Neural progenitor cell (in vitro differentiated cells): Measurements from ENCODE around the gene TNFRSF9.

Experiments
- EZH2phosphoT487 ChIP-seq: fragments of 200-600 bp; sonication (generic); IDR thresholded peaks from 2 replicates; pipeline ENCODE4 v1.6.1; 2017; ENCODE audit warnings: antibody characterized with exemption
- TF ChIP-seq, protein P1 (sequence below): fragments of 200-600 bp; sonication (generic); IDR thresholded peaks from 2 replicates; pipeline ENCODE4 v1.5.1; 2017; ENCODE audit warnings: antibody characterized with exemption, mild to moderate bottlenecking

DNA sequence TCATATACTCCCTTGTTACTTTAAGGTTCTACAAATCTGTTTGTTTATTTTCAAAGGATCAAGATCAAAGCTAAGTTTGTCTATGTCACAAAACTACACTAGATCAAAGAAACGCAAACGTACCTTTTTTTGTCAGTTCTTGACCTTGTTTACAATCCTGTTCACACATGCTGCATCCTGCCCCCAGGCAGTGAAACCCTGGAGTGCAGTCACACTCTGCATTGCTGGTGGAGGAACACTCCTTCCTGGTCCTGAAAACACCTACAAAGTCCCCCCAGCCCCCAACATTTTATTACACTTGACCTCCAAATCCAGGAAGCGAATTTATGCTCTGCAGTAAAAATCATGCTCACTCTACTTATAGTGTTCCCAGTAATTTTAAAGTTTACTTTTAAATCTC, 2.6 kb downstream of the TNFRSF9 start:
- no peak for TF ChIP-seq EZH2phosphoT487
- TF ChIP-seq, protein P1, sequence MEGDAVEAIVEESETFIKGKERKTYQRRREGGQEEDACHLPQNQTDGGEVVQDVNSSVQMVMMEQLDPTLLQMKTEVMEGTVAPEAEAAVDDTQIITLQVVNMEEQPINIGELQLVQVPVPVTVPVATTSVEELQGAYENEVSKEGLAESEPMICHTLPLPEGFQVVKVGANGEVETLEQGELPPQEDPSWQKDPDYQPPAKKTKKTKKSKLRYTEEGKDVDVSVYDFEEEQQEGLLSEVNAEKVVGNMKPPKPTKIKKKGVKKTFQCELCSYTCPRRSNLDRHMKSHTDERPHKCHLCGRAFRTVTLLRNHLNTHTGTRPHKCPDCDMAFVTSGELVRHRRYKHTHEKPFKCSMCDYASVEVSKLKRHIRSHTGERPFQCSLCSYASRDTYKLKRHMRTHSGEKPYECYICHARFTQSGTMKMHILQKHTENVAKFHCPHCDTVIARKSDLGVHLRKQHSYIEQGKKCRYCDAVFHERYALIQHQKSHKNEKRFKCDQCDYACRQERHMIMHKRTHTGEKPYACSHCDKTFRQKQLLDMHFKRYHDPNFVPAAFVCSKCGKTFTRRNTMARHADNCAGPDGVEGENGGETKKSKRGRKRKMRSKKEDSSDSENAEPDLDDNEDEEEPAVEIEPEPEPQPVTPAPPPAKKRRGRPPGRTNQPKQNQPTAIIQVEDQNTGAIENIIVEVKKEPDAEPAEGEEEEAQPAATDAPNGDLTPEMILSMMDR = no peak
